Naive B cell (primary cell): Measurements from ENCODE around the gene SLC22A25. TPM values are rescaled to one million over a fixed set of nuclear protein-coding genes. Genes with fewer than 3 reads are reported as not detected.
"Not testable (repeated sequence)": the region's sequence is repeated elsewhere in the genome, so short reads cannot be mapped to it uniquely, and the experiment has no call there.

ENCODE experiments used
- ATAC-seq, 2 donors: fragments of 150-1000 bp; cut with Tn5 transposase; 2 replicates each; pipeline ENCODE4 v1.10.0; 2021; ENCODE audit warnings: low read depth in 2 of 2, mild to moderate bottlenecking in 2 of 2, moderate library complexity in 2 of 2
- DNase-seq: peaks from one replicate; pipeline ENCODE4 v3.0.0; 2022
- H3K27ac Mint-ChIP-seq, 6 donors: one replicate each; pipeline ENCODE4 v1.8.0; 2020 to 2022; ENCODE audit warnings: mild to moderate bottlenecking in 6 of 6, mixed read lengths in 6 of 6, moderate library complexity in 5 of 6, inconsistent platforms in 2 of 6
- H3K27me3 Mint-ChIP-seq, 3 donors: one replicate each; pipeline ENCODE4 v1.8.0; 2021 to 2022; ENCODE audit warnings: mixed read lengths in 3 of 3, mild to moderate bottlenecking in 1 of 3
- H3K36me3 Mint-ChIP-seq, 2 donors: one replicate each; pipeline ENCODE4 v1.8.0; 2020 to 2022; ENCODE audit warnings: mixed read lengths in 2 of 2, inconsistent platforms in 1 of 2, mild to moderate bottlenecking in 1 of 2
- H3K4me1 Mint-ChIP-seq, 3 donors: one replicate each; pipeline ENCODE4 v1.8.0; 2020 to 2022; ENCODE audit warnings: mixed read lengths in 3 of 3, inconsistent platforms in 1 of 3, mild to moderate bottlenecking in 1 of 3, moderate library complexity in 1 of 3
- H3K4me3 Mint-ChIP-seq, 8 donors: one replicate each; pipeline ENCODE4 v1.8.0; 2020 to 2022; ENCODE audit warnings: mild to moderate bottlenecking in 8 of 8, mixed read lengths in 8 of 8, moderate library complexity in 8 of 8, inconsistent platforms in 2 of 8
- H3K9me3 Mint-ChIP-seq, 7 donors: one replicate each; pipeline ENCODE4 v1.8.0; 2020 to 2022; ENCODE audit warnings: mixed read lengths in 7 of 7, mild to moderate bottlenecking in 5 of 7, inconsistent platforms in 2 of 7, moderate library complexity in 1 of 7
- polyA plus RNA-seq, 6 donors: library from polyadenylated mRNA; unstranded; fragments of 300-500 nt; fragmentation: Illumina TruSeq; gene quantifications; one replicate each; pipeline ENCODE4 v1.2.3, GENCODE V29; 2021; ENCODE audit warnings: low read depth in 6 of 6

SLC22A25 gene
- not detected for polyA plus RNA-seq

DNA sequence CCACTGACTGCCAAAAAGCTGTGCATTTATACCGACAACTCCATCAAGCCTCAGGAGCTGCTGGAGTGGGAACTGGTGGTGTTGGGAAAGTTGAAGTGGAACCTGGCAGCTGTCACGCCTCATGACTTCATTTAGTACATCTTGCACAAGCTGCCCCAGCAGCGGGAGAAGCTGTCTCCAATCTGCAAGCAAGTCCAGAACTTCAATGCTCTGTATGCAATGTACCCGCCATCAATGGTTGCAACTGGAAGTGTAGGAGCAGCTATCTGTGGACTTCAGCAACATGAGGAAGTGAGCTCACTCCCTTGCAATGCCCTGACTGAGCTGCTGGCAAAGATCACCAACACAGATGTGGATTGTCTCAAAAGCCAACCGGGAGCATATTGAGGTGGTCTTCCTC, at the start of gene SLC22A25:
Gene SLC22A25, minus strand, starts transcription at position 67 of the 400 bp plus-strand sequence. CDS start 13,947 bp downstream, outside the sequence.
- Mint-ChIP-seq H3K4me3 (no peak within 1 kb of the TSS), H3K27me3 (peaks cover 19 to 29% (median 23%) of the 10 kb centered on the region in 3 donors), H3K4me1 (peaks cover 0 to 4% (median 1%) of the 10 kb centered on the region in 3 donors), H3K9me3 (peaks cover 0 to 3% (median 0%) of the 10 kb centered on the region in 7 donors), H3K27ac (peak within 1 kb of the TSS in 1 of 6 donors; percentile 55), H3K36me3 (no peaks in the 10 kb centered on the region)
- DNase-seq = no peak
- no peak for ATAC-seq

DNA sequence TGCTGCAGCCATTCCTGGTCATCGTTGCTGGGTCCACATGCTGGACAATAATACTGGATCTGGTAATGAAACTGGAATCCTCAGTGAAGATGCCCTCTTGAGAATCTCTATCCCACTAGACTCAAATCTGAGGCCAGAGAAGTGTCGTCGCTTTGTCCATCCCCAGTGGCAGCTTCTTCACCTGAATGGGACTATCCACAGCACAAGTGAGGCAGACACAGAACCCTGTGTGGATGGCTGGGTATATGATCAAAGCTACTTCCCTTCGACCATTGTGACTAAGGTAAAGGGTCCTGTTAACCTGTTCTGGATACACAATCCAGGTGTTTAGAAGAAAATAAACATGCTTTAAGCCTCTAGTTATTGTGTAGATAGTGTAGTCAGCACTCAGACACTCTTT, 46.9 kb upstream of the SLC22A25 start:
- ATAC-seq (no peak), DNase-seq (no peak)
- no peak overlapping the region for H3K27ac Mint-ChIP-seq
- H3K9me3 Mint-ChIP-seq = peaks cover 9 to 47% (median 18%) of the 10 kb centered on the region in 7 donors
- H3K4me3 Mint-ChIP-seq = no peak overlapping the region
- H3K4me1 Mint-ChIP-seq = no peaks in the 10 kb centered on the region
- H3K36me3 Mint-ChIP-seq = peaks cover 5 to 19% of the 10 kb centered on the region in 2 donors
- H3K27me3 Mint-ChIP-seq = peaks cover 26 to 34% (median 26%) of the 10 kb centered on the region in 3 donors

DNA sequence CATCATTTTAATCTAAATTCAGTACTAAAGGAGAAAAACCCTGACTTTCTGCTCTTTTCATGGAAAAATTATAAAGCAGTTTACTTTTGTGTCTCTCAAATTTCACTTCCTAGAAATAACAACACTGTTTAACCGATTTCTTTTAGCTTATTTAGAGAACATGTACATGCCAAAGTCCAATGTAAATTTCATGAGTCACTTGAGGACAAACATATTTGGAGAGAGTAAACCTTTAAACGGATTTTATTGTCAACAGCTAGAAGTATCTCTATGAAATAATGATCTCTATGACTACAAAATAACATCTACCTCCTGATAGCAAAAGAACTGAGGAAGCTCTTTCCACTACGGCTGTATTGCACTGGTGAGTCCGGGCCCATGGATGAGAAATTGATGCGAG, 46.3 kb upstream of the SLC22A25 start:
- no peak overlapping the region for H3K4me3 Mint-ChIP-seq
- no peak overlapping the region for H3K27ac Mint-ChIP-seq
- H3K36me3 Mint-ChIP-seq = peaks cover 5 to 12% of the 10 kb centered on the region in 2 donors
- ATAC-seq (no peak), DNase-seq (no peak)
- peaks cover 9 to 41% (median 18%) of the 10 kb centered on the region in 7 donors for H3K9me3 Mint-ChIP-seq
- H3K27me3 Mint-ChIP-seq = peaks cover 27 to 34% (median 33%) of the 10 kb centered on the region in 3 donors
- no peaks in the 10 kb centered on the region for H3K4me1 Mint-ChIP-seq

DNA sequence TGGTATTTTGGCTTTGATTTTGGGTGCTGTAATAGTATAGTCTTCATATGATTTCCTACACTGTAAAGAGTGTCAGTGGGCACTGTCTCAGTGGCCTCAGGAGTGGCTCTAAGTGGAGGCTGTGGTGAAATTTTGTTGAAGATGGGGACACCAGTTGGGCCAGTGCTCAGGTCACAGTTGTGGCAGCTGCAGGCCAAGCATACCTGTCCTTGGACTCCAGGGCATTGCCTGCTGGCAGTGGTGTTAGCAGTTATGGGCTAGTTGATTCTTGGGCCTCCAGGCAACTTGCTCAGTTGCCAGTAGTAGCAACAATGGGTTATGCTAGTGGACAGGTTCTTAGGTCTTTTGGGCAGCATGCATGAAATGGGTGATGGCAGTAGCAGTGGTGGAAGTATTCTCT, 39.2 kb upstream of the SLC22A25 start:
- Mint-ChIP-seq H3K27me3 (peaks cover 48 to 76% (median 57%) of the 10 kb centered on the region in 3 donors), H3K4me3 (no peak overlapping the region), H3K9me3 (peaks cover 0 to 10% (median 3%) of the 10 kb centered on the region in 7 donors), H3K27ac (no peak overlapping the region), H3K4me1 (no peaks in the 10 kb centered on the region), H3K36me3 (no peaks in the 10 kb centered on the region)
- DNase-seq = no peak
- no peak for ATAC-seq

DNA sequence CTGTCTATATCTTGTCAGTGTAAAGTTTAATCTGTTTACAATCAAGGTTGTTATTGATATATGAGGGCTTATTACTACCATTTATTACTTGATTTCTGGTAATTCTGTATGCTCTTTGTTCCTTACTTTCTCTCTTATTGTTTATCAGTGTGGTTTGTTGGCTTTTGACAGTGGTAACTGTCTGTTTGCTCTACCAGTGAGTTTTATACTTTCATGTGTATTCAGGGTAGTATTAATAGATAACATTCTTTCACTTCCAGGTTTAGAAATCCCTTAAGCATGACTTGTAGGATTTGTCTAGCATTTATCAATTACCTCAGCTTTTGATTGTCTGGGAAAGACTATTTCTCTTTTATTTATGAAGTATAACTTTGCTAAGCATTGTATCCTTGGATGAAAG, 37.5 kb upstream of the SLC22A25 start:
- DNase-seq (no peak), ATAC-seq (no peak)
- Mint-ChIP-seq H3K27me3 (peaks cover 43 to 79% (median 52%) of the 10 kb centered on the region in 3 donors), H3K27ac (no peak overlapping the region), H3K4me3 (no peak overlapping the region), H3K4me1 (no peaks in the 10 kb centered on the region), H3K9me3 (peaks cover 0 to 2% (median 0%) of the 10 kb centered on the region in 7 donors), H3K36me3 (no peaks in the 10 kb centered on the region)

DNA sequence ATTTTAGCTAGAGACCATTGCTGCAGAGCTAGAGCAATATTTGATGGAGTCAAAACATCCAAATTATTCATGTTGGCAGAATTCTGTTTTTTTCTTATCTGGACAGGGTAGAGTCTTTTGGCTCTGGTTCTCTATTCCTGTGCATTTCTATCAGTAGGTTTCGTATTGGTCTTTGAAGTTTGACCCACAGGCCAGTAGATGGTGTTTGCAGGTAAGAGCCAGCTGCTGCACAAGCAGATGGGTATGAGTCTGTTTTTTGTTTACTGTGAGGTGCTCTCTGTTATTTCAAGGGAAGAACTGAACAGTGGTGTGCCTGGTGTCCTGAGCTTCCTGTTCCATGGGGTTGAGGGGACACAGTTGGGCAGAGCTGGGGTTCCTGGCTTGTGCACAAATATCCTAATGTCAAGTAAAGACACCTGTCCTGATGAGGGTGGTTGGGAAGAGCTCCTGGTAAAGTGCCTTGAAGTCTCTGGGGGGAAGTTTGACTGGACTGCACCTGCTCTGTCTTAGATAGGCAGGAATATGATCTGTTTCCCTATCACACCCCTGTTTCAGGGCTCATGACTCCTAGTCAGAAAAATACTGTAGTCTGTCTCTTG, 34.0 kb upstream of the SLC22A25 start:
- peaks cover 43 to 48% (median 44%) of the 10 kb centered on the region in 3 donors for H3K27me3 Mint-ChIP-seq
- no peaks in the 10 kb centered on the region for H3K36me3 Mint-ChIP-seq
- no peak for ATAC-seq
- H3K4me1 Mint-ChIP-seq = no peaks in the 10 kb centered on the region
- peaks cover 0 to 4% (median 0%) of the 10 kb centered on the region in 7 donors for H3K9me3 Mint-ChIP-seq
- DNase-seq = no peak
- H3K27ac Mint-ChIP-seq = no peak overlapping the region
- H3K4me3 Mint-ChIP-seq = no peak overlapping the region

DNA sequence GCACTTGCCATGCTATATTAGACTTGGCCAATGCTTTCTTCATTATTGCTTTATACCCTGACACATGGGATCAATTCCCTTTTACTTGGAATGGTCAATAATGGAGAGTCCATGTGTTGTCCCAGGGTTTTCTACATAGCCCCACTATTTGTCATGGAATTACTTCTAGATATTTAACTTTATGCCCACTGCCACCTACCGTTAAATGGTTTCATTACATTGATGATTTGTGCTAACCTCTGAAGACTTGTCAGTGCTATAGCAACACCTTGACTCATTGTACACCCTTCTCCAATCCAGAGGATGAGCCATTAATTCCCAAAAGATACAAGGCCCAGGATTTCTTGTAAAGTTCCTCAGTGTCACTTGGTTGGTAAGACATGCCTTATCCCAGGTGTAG, 31.4 kb upstream of the SLC22A25 start:
- ATAC-seq (no peak), DNase-seq (no peak)
- H3K4me1 Mint-ChIP-seq = no peaks in the 10 kb centered on the region
- H3K27ac Mint-ChIP-seq = no peak overlapping the region
- H3K27me3 Mint-ChIP-seq = peaks cover 42 to 58% (median 44%) of the 10 kb centered on the region in 3 donors
- no peak overlapping the region for H3K4me3 Mint-ChIP-seq
- H3K36me3 Mint-ChIP-seq = no peaks in the 10 kb centered on the region
- peaks cover 0 to 4% (median 0%) of the 10 kb centered on the region in 7 donors for H3K9me3 Mint-ChIP-seq

DNA sequence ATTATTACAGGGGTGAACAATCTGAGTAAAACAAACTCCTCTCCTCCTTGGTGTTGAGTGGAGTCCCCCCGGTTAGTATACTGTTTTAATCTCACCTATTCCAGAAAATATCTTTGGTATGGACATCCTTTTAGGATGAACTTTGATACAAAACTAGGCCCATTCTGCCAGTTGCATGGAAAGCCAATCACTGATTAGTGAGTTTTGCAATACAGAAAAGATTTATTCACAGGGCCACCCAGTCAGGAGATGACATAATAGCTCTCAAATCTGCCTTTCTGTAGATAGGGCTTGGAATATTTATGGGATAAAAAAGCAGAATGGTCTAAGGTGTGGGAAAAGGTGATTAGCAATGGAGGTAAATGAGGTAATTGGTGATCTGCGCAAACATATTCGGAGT, 30.3 kb upstream of the SLC22A25 start:
- H3K27me3 Mint-ChIP-seq = peaks cover 35 to 69% (median 47%) of the 10 kb centered on the region in 3 donors
- no peak for ATAC-seq
- DNase-seq = no peak

DNA sequence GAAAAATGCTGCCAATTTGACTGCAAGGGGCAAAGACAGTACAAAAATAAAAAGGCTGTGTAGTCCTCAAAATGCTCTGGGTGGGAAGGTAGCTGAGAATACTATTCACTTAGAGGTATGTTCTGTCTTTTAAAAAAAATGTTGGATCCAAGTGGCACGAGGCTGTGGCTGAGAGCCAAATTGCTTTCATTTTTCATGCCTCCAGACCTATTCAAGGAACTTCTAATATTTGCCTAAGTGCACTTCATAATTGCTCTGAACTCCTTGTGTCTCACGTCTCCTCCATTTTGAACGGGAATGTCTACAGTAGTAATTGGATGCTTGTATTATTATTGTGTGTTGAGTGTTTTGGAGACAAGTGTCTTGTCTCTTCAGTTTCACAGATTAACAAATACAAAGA, 19.1 kb upstream of the SLC22A25 start:
- Mint-ChIP-seq H3K9me3 (peaks cover 0 to 8% (median 2%) of the 10 kb centered on the region in 7 donors), H3K27ac (no peak overlapping the region), H3K4me1 (no peaks in the 10 kb centered on the region), H3K36me3 (no peaks in the 10 kb centered on the region), H3K4me3 (no peak overlapping the region), H3K27me3 (peaks cover 31 to 46% (median 39%) of the 10 kb centered on the region in 3 donors)
- no peak for ATAC-seq
- no peak for DNase-seq

More for the DNA sequence above, 30.3 kb upstream of the SLC22A25 start:
- Mint-ChIP-seq H3K4me3 (no peak overlapping the region), H3K4me1 (no peaks in the 10 kb centered on the region), H3K27ac (no peak overlapping the region), H3K36me3 (no peaks in the 10 kb centered on the region), H3K9me3 (peaks cover 0 to 4% (median 0%) of the 10 kb centered on the region in 7 donors)

DNA sequence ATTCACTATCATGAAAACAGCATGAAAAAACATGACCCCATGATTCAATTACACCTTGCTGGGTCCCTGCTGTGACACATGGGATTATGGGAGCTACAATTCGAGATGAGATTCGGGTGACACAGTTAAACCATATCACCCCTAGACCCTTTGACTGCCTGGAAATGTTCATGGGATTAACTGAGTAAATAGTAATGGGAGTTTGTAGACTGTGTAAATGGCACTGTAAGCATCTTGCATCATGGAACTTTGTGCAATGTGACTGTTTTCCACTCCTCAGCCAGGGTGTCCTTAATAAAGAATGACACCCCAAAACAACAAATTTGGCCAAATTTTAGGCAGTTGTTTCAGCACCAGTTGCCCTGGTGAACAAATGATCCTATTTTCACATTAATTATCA, 7.9 kb upstream of the SLC22A25 start:
- no peaks in the 10 kb centered on the region for H3K36me3 Mint-ChIP-seq
- H3K9me3 Mint-ChIP-seq = peaks cover 0 to 8% (median 2%) of the 10 kb centered on the region in 7 donors
- ATAC-seq (no peak), DNase-seq (no peak)
- H3K4me1 Mint-ChIP-seq = no peaks in the 10 kb centered on the region
- no peak overlapping the region for H3K4me3 Mint-ChIP-seq
- no peak overlapping the region for H3K27ac Mint-ChIP-seq
- peaks cover 26 to 37% (median 35%) of the 10 kb centered on the region in 3 donors for H3K27me3 Mint-ChIP-seq

DNA sequence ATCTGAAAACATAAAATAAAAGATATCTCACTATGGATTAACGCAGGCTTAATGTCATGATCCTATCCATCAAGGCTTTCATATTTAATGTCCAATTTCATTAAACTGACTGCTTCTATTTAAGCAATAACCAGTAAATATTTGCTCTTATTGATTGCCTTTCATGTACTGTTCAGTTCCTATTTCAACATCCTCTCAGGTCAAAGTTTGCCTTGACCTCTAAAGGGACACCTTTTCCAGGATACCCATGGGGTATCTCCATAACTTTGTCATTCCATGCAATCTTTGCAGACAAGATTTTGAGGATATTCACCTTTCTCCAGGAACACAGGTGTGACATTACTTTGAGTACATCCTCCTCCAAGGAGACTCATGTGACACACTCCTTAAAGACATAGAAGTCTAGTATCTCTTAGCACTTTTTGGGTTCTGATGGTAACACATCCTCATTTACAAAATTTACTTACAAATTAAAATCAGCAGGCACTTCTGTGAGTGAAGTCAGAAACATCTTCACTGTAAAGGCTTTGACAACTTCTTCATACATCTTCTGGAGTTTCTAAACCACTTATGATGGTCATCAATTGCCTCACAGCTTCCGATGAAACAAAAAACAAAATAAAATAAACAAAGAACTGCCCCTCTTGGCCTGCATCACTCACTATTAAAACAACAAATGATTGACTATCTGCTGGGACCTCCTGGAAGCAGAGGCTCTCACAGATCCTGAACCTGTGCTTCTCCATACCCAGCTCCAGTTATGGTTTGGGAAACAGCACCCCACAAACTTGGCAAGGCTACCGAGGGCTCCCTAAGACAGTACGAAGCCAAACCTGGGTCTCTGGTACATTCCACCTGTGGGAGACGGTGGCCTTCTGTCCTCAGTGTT, 7.0 kb upstream of the SLC22A25 start:
- Mint-ChIP-seq H3K27me3 (peaks cover 33 to 40% (median 37%) of the 10 kb centered on the region in 3 donors), H3K4me3 (no peak overlapping the region), H3K4me1 (no peaks in the 10 kb centered on the region), H3K36me3 (no peaks in the 10 kb centered on the region), H3K27ac (no peak overlapping the region), H3K9me3 (peaks cover 0 to 3% (median under 1%) of the 10 kb centered on the region in 7 donors)
- DNase-seq (no peak), ATAC-seq (no peak)

DNA sequence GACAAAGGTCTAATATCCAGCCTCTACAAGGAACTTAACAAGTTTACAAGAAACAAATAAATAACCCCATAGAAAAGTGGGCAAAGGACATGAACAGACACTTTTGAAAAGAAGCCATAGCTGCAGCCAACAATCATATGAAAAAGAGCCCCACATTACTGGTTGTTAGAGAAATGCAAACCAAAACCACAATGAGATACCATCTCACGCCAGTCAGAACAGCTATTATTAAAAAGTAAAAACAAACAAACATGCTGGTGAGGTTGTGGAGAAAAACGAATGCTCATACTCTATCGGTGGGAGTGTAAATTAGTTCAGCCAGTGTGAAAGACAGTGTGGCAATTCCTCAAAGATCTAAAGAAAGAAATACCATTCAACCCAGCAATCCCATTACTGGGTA, 5.6 kb upstream of the SLC22A25 start:
- ATAC-seq (no peak), DNase-seq (no peak)
- peaks cover 43 to 46% (median 44%) of the 10 kb centered on the region in 3 donors for H3K27me3 Mint-ChIP-seq
- no peaks in the 10 kb centered on the region for H3K4me1 Mint-ChIP-seq
- H3K27ac Mint-ChIP-seq = no peak overlapping the region
- H3K9me3 Mint-ChIP-seq = peaks cover 0 to 3% (median 0%) of the 10 kb centered on the region in 7 donors
- H3K36me3 Mint-ChIP-seq = no peaks in the 10 kb centered on the region
- H3K4me3 Mint-ChIP-seq = no peak overlapping the region

DNA sequence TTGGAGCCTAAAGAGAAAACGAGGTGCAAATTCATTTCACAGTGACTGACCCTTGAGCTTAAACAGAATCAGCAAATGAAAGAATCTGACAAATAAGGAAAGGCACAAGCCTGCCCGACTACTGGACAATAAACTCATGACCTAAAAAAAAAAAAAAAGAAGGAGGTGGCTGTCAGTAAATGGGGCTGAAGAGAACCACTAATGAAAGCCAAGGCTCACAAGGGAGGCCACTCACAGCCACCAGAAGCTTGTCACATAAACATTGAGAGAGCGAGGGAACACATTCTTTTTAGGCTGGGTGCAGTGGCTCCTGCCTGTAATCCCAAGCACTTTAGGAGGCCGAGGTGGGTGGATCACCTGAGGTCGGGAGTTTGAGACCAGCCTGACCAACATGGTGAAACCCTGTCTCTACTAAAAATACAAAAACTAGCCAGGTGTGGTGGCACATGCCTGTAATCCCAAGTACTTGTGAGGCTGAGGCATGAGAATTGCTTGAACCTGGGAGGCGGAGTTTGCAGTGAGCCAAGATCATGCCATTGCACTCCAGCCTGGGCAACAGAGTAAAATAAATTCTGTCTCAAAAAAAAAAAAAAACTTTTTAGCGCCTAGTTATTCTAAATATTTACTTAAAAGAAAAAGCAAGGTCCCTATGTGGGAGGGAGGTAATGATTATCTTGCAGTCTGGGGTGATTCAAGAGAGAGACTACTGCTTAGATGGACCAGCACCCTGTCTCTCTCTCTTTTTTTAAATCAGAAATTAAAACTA, 4.0 kb upstream of the SLC22A25 start:
- H3K36me3 Mint-ChIP-seq, ATAC-seq, H3K9me3 Mint-ChIP-seq, DNase-seq, H3K4me1 Mint-ChIP-seq, H3K4me3 Mint-ChIP-seq, H3K27ac Mint-ChIP-seq: not testable (repeated sequence)
- H3K27me3 Mint-ChIP-seq = peaks cover 42 to 47% (median 45%) of the 10 kb centered on the region in 3 donors
